Adipose tissue (tissue), 3 donors: ENCODE results near the gene RBM19. TPM values are rescaled to one million over a fixed set of nuclear protein-coding genes. Genes with fewer than 3 reads are reported as not detected.

Experiments used
- H3K27ac ChIP-seq: one replicate; pipeline ENCODE4 v1.5.1; 2013; ENCODE audit warnings: low read depth, low read length
- WGBS, 3 donors: extraction: QIAGEN DNeasy Blood & Tissue Kit; methylation state at CpG; one replicate each; pipeline ENCODE4 v1.1.7; 2013; 5-methylcytosine and 5-hydroxymethylcytosine counted together
- polyA plus RNA-seq, 3 donors: library from polyadenylated mRNA; stranded (reverse); fragments of 200-250 nt; gene quantifications; one replicate each; pipeline ENCODE4 v1.2.3, GENCODE V29; 2013
- donor health status: healthy with polysubstance abuse.
- donor health status: Bipolar disorder and iron deficiency.
- donor health status: healthy.

The RBM19 gene
- polyA plus RNA-seq, 3 donors: 10.7 to 13.9 (median 12.8) TPM

DNA sequence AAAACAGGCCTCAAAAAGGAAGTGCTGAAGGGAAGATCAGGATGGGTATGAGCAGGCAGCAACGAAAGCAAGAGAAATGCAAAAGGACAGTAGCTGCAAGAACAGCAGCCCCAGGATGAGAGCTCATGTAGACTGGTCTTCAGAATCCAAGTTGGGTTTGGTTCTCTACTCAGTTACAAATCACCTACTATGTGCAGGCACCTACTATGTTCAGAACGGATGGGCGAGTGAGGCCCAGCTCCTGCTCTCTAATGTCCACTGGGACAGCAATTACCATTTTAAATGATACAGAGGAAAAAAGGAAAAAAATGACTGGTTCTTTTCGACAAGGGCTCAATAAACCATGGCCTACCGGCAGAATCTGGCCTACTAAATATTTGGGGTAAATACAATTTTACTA lies 88.5 kb downstream of the RBM19 start:
- 93 to 97% (median 97%) methylated on average over 5 of the region's 5 CpGs for WGBS, 3 donors
- no peak overlapping the region for H3K27ac ChIP-seq

GRCh38 chr12:113876160-113876559 lies 90.0 kb downstream of the RBM19 start:
- WGBS, 3 donors: 98 to 100% (median 99%) methylated on average over 2 of the region's 2 CpGs
- H3K27ac ChIP-seq: no peak overlapping the region

DNA sequence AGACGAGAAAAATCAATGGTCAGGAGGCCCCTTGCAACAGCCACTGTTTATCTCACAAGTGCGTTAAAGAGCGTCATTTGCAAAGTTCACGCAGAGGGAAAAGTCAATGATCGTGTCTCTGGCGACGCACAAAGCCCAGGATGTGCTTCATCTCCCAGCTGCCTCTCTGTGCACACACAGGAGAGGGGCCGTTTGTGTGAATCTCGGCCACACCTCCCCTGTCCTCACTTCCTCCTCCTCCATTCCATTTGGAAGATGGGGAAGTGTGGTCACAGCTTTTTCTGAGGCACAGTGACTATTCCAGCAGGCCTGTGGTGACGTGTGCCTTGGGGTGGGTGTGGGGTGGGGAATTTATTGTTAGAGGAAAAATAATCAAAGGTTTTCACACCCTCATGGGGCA lies 90.4 kb downstream of the RBM19 start:
- 77 to 79% (median 79%) methylated on average over 10 of the region's 10 CpGs for WGBS, 3 donors
- no peak overlapping the region for H3K27ac ChIP-seq

DNA sequence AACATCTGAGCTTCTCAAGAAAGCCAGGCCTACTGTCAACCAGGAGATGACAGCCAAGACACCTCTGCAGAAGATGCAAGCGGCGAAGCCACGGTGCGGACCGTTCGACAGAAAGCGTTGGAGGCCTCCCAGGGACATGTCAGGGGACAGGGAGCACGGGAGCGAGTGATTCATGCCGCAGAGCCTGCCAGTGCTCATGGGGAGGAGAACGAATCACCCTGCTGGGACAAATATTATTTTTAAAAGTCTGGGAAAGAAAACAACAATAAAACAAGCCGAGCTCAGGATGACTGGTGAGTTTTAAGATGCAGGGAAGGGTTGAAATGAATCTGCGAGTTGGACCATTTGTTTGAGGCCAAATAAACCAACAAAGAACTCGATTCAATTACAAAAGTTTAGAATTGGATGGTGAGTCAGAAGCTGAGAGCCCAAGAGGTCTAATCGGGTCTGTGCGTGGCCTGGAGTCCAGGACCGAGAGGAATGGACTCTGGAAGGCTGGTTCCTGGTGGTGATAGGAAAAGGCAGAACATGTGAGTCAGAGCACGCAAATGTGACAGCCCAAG lies 91.0 kb downstream of the RBM19 start:
- WGBS, 3 donors: 82 to 90% (median 88%) methylated on average over 18 of the region's 18 CpGs
- H3K27ac ChIP-seq: no peak overlapping the region

DNA sequence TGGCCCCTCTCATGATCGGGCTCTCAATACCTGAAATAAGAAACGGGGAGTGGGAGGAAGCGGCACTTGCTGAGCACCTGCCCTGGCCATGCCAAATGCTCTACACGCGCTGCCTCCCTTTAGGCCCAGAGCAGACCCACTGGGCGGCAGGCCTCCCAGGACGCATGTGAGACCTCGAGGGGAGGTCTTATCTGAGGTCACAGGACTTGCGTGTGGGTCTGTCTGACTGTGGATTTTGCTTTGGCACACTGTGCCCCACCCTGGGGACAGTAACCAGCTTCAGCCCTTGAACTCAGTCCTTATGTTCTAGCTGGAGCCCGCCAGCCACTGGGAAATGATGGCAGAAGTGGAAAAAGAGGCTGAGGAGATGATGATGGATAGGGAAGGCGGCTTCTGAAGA lies 91.8 kb downstream of the RBM19 start:
- no peak overlapping the region for H3K27ac ChIP-seq
- WGBS, 3 donors: 95 to 96% (median 95%) methylated on average over 11 of the region's 11 CpGs

- 87 to 97% (median 92%) methylated on average over 8 of the region's 8 CpGs for WGBS, 3 donors
- no peak overlapping the region for H3K27ac ChIP-seq
Measured at GRCh38 chr12:113873740-113874139, 92.4 kb downstream of the RBM19 start.

- 70 to 96% (median 91%) methylated on average over 2 of the region's 2 CpGs for WGBS, 3 donors
- no peak overlapping the region for H3K27ac ChIP-seq
Measured at GRCh38 chr12:113870890-113871289, 95.2 kb downstream of the RBM19 start.

DNA sequence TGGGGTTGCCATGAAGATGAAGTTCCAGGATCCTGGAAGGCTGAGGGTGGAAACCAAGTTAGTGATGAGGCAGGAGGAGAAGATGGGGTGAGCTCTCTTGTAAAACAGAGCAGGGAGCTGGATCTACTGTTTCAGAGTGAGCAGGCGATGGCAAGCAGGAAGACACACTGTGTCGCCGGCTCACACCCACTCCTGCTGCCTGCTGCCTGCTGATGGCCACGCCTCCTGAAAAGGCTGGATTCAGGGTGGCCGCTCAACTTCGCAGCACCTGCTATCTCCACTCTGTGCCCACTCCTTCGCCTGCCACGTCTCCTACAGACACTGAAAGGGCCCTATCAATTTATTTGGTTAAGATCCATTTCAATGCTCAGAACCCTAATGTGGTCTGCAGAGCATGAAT lies 96.1 kb downstream of the RBM19 start:
- no peak overlapping the region for H3K27ac ChIP-seq
- 84 to 89% (median 86%) methylated on average over 8 of the region's 8 CpGs for WGBS, 3 donors

- no peak overlapping the region for H3K27ac ChIP-seq
- WGBS, 3 donors: 93 to 100% (median 96%) methylated on average over 3 of the region's 3 CpGs
Measured at GRCh38 chr12:113868365-113868764, 97.8 kb downstream of the RBM19 start.

DNA sequence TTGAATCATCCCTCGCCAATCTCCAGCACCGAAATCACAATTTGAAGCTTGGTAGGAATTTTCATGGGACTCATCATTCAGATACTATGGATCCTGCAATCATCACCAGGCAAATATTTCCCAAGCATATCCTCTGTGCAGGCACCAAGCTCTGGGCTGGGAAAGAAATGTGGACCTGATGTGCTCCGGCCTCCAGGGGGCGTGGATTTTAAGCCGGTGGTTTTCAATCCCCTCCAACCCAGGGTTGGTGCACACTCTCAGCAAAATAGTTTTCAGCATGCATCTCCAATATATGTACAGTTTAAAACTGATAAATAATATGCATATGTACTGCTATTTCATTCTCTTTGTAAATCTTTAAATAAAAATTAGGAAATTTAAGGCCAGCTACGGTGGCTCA lies 98.9 kb downstream of the RBM19 start:
- 84 to 95% (median 90%) methylated on average over 6 of the region's 6 CpGs for WGBS, 3 donors
- no peak overlapping the region for H3K27ac ChIP-seq

DNA sequence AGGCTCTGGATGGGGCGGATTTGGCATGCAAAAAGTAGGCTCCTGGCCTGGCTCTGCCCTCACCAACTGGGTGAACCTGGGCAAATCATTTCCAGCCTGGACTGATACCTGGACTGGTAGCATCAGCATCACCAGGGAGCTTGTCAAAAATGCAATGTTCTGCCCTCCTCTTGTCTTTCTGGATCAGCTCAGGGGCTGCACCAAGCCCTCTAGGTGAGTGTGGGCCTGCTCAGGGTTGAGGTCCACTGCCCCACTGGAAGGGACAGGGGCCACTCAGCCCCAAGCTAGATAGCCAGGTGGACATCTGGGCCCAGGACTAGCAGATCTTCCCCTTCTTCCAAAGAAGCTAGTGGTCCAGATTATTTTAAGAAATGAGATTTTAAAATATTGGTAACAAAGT lies 99.6 kb downstream of the RBM19 start:
- WGBS, 3 donors: 94 to 98% (median 96%) methylated on average over 1 of the region's 1 CpG
- H3K27ac ChIP-seq: no peak overlapping the region

DNA sequence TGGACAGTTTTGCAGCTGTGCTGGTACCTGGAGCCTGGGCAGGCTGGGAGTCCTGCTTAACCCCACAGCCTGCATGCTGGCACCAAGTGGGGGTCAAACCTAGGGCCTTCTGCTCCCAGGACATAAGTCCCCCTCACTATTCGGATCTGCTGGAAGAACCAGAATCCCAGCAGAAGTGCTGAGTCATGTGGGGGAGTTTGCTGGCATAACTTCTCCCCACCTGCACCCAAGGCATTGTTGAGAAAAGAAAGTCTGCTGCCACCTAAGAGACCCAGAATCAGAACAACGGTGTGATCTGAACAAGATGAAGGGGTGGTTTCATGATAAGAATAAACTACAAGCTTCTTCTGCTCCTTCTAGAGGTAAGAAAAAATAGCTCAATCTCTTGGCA lies 102.7 kb downstream of the RBM19 start:
- no peak overlapping the region for H3K27ac ChIP-seq
- 77 to 94% (median 87%) methylated on average over 2 of the region's 2 CpGs for WGBS, 3 donors

- H3K27ac ChIP-seq: no peak overlapping the region
- WGBS, 3 donors: 42 to 76% (median 46%) methylated on average over 17 to 18 of the region's 18 CpGs
Measured at GRCh38 chr12:113862590-113863454, 103.3 kb downstream of the RBM19 start.

DNA sequence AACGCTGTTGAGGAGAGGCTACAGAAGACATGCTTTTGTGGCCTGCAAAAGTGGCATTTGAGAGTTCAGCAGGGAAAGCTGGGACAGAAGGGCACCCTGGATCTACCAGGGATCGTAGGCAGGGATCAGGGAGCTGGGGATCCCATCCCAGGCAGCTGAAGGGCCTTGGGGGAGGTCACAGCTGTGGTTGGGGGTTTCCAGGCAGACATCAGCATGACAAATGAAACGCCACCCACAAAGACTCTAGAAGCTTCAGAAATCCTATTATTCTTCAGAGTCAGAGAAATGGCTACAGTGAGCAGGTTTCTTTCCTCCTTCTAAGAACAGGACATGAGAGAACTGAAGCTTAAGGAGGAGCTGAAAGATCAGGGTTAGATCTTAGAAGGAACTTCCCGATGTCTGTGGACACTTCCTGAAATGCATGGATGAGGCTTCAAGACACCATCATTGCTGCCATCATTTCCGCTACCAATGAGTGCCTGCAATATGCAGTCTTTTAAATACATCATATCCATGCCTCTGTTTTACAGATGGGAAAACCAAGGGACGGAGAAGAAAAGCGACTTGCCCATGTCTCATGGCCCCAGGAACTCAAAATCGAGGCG lies 104.3 kb downstream of the RBM19 start:
- H3K27ac ChIP-seq: no peak overlapping the region
- WGBS, 3 donors: 82 to 89% (median 88%) methylated on average over 9 of the region's 9 CpGs

- no peak overlapping the region for H3K27ac ChIP-seq
- WGBS, 3 donors: 53 to 83% (median 59%) methylated on average over 7 of the region's 7 CpGs
Measured at GRCh38 chr12:113860950-113861349, 105.2 kb downstream of the RBM19 start.

DNA sequence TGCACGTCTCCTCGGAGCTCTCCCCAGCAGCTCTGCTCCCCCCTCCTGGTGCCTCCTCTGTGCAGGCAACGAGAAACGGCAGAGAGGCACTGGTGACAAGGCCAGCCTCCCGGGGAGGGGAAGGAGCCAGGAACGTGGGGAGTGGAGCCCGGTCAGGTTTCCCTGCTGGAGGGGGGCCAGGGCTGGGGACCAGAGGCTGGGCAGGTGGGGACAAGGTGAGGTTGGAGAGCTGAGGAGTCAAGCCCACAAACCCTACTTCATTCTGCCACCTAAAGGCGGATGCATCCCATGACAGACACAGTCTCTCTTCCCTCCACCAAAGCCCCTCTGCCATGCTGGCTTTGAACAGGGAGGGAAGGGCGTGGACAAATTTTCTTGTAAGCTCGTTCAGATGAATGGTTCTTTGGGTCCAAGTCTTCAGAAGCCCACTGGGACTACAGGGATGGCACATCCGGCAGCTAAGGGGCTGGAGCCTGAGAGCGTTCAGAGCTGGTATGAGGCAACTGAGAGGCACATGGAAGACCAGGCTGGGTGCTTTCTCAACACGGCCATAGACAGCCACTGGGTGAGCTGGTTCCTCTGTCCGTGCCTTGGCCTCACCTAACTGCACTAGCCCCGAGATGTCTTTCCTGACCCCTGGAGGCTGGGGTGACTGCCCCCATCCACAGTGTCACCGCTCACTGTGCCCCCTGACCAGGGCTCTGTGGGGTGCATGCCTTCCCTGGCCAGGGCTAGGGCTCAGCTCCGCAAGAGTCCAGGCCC lies 105.9 kb downstream of the RBM19 start:
- no peak overlapping the region for H3K27ac ChIP-seq
- 78 to 79% (median 79%) methylated on average over 17 of the region's 17 CpGs for WGBS, 3 donors

DNA sequence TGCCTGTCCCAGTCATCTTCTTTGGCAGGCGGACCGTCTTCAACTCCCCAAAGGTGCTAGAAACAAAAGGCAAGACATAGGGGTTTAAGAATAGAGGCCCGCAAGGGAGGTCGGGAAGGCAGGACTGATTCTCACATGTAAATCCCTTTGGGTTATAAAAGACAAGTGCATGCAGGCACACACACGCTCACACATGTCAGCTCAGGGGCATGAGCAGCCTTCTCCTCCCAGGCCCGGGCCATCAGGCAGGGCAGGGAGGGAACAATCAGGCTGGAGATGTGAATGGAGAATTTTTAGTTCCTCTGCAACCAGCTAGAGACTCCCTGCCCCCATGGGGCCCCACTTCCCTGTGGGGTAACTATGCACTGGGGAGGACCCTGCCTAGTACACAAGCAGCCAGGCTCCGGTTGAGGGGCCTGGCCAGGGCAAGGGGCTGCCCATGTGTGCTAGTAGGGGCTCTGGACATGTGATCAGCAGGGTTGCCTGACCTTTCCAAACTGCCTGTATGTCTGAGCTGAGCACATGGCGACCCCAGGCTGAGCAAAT lies 107.2 kb downstream of the RBM19 start:
- 73 to 85% (median 74%) methylated on average over 8 of the region's 8 CpGs for WGBS, 3 donors

GRCh38 chr12:113857371-113857770 lies 108.8 kb downstream of the RBM19 start:
- 89 to 96% (median 96%) methylated on average over 12 of the region's 12 CpGs for WGBS, 3 donors
- no peak overlapping the region for H3K27ac ChIP-seq

More for the DNA sequence above, 107.2 kb downstream of the RBM19 start:
- H3K27ac ChIP-seq: no peak overlapping the region

GRCh38 chr12:113855998-113856397 lies 110.1 kb downstream of the RBM19 start:
- no peak overlapping the region for H3K27ac ChIP-seq
- WGBS, 3 donors: 72 to 83% (median 75%) methylated on average over 7 of the region's 7 CpGs
